GM18526 (cell line): Measurements from ENCODE around the gene AQP1.

Experiments used
- POLR2A ChIP-seq: IDR thresholded peaks from 3 replicates; pipeline ENCODE4 v1.6.1; 2011; ENCODE audit not compliant: insufficient read length; ENCODE audit errors: extremely low read depth

Gene AQP1

DNA sequence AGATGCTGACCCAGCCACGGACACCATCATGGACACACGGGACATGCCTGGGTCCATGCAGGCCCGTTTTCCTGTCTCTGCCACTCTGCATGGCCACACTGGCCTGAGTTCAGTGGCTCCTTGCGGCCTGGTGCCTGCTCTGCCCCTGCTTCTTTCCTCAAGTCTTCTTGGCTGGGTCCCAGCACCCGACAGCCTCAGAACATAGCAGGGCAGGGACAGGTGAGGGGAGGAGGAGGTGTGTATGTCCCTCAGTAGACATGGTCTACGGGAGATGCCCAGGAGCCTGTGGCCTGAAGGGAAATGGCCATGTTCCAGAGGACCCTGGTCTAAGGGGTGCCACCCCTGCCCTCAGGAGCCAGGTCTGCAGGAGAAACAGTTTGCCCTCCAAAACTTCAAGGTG is 2.2 kb upstream of the AQP1 start:
- no peak for TF ChIP-seq POLR2A

DNA sequence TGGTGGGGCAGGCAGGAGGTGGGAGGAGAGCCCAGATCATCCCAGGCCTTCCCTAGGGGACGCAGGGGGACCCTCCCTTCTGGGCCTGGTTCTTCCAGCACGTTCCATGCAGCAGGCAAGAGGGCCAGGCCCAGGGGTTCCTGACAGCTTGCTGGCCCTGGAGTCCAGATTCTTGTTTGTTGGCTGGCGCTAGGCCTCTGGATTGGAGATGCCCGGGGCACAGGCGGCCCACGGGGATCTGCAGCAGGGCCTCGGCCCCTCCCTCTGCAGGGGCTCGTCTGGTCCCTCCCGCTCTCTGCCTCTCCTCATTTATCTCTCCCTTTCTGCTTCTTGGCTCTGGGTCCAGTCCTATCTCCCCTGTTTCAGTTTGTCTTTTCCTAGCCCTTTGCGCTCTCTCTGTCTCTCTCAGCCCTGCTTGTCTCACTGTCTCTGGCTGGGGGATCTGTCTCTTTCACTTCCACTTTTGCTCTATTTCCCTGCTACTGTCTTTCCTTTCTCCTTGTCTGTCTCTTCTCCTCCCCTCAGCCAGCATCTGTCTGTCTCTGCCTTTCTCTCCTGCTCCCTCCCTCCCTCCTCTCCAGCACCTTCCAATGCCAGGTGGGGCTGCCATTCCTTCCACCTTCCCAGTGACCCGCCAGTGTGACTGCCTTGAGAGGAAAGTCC is 1.1 kb upstream of the AQP1 start:
- no peak for TF ChIP-seq POLR2A

GRCh38 chr7:30911133-30911532 is 520 bp upstream of the AQP1 start:
- TF ChIP-seq POLR2A, result no peak

DNA sequence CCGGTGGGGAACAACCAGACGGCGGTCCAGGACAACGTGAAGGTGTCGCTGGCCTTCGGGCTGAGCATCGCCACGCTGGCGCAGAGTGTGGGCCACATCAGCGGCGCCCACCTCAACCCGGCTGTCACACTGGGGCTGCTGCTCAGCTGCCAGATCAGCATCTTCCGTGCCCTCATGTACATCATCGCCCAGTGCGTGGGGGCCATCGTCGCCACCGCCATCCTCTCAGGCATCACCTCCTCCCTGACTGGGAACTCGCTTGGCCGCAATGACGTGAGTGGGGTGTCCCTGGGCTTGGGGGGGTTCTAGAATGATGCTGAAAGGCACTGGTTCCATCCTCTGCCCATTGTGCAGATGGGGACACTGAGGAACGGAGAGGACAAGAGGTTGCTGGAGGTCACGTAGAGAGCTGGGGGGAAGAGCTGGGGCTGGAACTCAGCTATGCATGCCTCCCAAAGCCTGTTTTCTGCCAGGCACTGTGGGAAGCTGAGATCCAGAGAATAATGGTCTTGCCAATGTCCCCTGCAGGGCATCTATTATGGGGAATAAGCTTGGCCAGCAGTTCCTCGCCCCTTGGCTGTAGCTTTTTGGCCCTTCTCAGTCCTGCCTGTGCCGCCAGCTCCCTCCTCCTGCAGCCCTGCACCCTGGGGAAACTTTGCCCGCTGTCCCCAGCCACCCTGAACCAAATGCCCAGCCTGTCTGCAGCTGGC is 523 bp downstream of the AQP1 start:
- TF ChIP-seq POLR2A, result no peak

DNA sequence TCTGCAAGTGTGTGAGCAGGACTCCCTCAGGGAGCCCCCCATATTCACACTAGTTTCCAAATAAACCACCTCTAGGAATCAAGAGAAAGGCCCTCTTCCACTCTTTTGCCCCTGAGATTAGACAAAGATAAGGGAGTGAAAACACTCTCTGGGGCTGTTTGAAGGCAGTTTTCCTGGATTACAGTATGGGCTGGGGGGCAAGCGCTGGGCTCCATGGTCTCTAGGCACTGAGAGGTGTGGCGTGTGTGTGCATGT is 1.0 kb downstream of the AQP1 start:
- no peak for TF ChIP-seq POLR2A

GRCh38 chr7:30912986-30913811 is 1.5 kb downstream of the AQP1 start:
- TF ChIP-seq POLR2A, result no peak

DNA sequence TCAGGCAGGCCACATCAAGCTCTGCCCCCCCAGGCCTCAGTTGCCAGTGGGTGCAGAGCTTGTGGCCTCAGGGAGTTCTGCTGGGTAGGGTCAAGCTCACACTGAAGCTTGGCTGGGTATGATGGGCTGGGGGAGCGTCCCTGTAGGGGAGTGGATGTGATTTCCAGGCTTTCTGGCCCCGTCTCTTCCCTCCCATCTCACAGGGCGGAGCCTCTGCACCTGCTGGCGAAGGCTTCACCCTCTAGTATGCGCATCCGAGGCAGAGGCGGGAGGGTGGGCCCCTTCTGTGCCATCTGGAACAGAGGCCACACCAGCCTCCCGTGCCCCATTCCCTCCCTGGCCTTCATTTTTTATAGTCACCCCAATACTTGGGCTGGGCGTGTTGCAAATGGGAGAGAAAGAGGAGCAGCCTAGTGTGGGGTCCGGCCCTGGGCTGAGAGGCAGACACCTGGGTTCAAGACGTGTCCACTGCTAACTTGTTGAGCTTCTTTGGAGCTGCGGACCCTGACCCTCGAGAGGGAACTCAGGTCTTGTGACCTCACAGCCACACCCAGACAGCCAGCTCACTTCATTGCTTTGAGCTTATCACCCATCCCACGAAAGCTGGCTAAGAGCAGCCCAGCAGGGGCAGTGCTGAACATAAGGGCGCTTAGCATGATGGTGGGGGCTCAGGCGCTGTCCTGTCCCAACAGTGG is 2.3 kb downstream of the AQP1 start:
- TF ChIP-seq POLR2A, result no peak

DNA sequence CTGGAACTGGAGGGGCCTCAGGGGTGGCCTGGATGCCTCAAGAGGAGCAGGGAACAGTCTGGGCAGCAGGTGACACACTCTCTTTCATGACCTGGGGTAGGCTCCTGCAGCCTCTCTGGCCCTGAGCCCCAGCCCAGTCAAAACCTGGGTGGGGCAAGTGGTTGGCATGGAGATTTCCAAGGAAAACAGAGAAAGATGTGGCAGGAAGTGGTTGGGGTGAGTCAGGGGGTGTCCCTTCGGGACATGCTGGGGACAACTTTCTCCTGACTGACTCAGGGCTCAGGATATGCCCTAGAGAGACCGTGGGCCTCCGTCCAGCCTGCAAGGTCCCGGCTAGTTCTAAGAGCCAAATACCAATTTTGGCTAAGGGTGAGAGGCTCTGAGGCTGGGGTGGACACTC is 2.9 kb downstream of the AQP1 start:
- TF ChIP-seq POLR2A, result no peak

- TF ChIP-seq POLR2A, result no peak
Measured at GRCh38 chr7:30915005-30915601, 3.5 kb downstream of the AQP1 start.

DNA sequence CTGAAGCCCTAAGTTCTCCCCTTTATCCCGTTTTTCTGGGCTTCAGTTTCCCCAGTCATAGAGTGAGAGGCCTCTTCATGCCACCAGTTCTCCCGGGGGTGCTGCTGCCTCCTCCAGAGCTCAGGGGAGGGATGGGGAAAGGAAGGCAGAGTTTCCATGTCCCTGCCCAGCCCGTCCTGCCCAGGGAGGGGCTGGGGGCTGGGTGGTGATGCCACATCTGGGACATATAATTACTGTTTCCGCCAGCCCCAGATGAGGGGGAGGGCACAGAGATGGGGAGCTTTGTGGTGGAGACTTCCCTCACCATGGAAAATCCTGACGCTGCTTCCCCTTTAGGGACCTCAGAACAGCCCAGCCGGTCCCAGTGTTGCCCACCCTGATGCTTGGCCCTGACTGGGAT is 4.1 kb downstream of the AQP1 start:
- no peak for TF ChIP-seq POLR2A

DNA sequence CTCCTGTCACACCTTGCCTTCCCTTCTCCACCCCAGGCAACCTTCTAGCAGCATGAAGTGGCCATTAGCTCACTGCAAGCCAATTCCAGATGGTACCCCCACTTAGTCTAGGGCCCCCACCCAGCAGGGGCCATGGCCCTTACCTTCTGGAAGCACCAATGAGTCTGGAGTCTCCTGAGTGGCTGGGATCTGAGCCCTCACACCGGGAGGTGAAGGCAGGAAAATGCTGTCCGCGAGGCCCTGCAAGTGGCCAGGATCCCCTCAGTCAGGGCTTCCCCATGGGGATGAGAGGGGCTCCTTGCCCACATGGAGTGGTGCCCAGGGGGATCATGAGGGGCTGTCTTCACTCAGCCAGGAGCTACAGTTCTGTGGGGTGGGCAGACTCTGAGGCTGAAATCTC is 4.6 kb downstream of the AQP1 start:
- TF ChIP-seq POLR2A, result no peak

GRCh38 chr7:30916767-30917166 is 5.1 kb downstream of the AQP1 start:
- no peak for TF ChIP-seq POLR2A

GRCh38 chr7:30917216-30917893 is 5.7 kb downstream of the AQP1 start:
- no peak for TF ChIP-seq POLR2A

GRCh38 chr7:30918676-30919075 is 7.0 kb downstream of the AQP1 start:
- no peak for TF ChIP-seq POLR2A
